Hematopoietic multipotent progenitor cell (in vitro differentiated cells): ENCODE measurements around the gene DCTN2. TPM values are rescaled to one million over a fixed set of nuclear protein-coding genes. Genes with fewer than 3 reads are reported as not detected.

Source experiments
- DNase-seq, 3 donors: peaks; one replicate each; pipeline ENCODE4 v3.0.0-alpha.2; 2011 to 2015; ENCODE audit warnings: low read depth in 2 of 3, low spot score in 2 of 3
- total RNA-seq: library from RNA; depleted of rRNA; stranded (reverse); fragments of >200 nt; gene quantifications from one replicate; pipeline ENCODE4 v1.2.3, GENCODE V29; 2012

Gene DCTN2
- total RNA-seq, 1 donor: 117 TPM

DNA sequence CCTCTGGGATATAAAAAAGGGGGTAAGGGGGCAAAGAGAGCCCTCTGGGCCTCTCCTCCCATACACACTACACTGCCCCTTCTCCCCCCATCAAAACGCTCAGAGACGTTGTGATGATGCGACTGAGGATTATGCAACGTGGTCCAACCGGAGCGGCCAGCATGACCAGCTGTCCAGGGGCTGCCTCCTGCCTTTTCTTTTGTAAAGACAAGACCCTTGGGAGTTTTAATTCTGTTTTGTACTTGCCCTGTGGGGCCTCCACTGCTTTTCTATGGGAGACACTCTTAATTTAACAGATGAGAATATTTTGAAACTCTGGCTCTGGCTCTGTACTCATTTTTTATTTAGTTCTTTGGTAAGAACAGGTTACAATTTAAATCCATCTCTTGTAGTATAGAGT, 17.2 kb downstream of the DCTN2 start:
- no peak for DNase-seq

DNA sequence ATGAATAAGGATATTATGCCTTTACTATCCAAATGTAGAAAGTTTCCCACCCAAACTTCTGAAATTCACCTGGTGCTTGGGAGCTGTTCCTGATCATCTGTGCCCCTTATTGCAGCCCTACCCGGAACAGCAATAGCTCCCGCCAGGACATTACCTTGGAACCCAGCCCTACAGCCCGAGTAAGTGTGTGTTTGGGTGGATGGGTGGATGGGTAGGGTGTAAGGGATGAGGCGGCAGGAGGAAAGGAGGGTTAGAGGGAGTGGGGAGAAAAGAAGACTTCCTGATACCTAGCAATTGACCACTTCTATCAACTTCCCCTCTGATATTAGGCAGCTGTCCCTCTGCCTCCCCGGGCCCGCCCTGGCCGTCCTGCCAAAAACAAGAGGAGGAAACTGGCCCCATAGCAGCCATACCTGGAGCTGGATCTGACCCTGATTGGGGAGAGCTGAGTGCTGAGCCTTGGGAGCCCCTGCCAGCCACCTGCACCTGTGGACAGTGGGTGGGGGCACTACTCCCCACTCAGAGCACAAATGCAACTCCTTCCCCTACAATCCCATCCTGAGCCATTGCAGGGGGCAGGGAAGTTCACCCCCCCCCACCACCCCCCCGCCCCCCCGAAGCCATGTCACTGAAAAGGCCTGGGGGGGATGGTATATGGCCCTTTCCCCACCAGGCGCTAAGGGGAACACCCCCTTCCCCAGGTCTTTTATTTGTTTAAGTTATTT, 18.0 kb downstream of the DCTN2 start:
- no peak for DNase-seq

DNA sequence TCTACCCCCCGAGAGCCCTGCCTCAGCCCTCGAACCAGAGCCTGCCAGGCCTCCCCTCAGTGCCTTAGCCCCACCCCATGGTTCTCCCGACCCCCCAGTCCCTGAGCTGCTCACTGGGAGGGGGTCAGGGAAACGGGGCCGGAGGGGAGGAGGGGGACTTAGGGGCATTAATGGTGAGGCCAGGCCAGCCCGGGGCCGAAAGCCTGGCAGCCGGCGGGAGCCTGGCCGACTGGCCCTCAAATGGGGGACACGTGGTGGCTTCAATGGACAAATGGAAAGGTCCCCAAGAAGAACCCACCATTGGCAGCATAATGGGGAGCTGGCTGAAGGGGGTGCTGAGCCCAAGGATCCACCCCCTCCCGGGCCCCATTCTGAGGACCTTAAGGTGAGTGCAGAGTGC, 18.8 kb downstream of the DCTN2 start:
- DNase-seq: no peak

DNA sequence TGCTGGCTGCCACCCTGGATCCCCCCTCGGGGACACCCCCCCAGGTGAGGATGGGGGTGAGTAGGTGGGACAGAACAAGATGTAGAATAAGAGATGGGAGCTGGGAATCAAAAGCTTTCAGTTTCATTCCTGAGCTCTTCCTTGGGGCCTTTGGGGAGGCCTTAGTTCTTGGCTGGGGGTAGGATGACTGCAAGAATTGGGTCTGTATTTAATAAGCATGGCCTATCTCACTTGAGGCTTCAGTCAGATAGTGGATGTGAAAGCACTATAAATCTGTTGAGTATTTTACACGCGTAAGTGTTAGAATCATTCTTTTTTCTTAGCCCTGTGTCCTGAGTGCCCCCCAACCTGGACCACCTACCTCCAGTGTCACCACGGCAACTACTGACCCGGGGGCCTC, 19.8 kb downstream of the DCTN2 start:
- no peak for DNase-seq

DNA sequence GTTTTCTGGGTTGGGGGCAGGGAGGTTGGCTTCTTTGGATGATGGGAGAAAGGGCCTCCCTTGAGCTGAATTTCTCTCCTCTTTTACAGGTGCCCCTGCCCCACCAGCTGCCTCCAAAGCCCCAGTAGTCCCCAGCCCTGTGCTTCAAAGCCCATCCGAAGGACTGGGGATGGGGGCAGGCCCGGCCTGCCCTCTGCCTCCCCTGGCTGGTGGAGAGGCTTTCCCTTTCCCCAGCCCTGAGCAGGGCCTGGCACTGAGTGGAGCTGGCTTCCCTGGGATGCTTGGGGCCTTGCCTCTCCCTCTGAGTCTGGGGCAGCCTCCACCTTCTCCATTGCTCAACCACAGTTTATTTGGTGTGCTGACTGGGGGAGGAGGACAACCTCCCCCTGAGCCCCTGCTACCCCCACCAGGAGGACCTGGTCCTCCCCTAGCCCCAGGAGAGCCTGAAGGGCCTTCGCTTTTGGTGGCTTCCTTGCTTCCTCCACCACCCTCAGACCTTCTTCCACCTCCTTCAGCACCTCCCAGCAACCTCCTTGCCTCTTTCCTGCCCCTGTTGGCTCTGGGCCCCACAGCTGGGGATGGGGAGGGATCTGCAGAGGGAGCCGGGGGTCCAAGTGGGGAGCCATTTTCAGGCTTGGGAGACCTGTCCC, 20.4 kb downstream of the DCTN2 start:
- DNase-seq: no peak

DNA sequence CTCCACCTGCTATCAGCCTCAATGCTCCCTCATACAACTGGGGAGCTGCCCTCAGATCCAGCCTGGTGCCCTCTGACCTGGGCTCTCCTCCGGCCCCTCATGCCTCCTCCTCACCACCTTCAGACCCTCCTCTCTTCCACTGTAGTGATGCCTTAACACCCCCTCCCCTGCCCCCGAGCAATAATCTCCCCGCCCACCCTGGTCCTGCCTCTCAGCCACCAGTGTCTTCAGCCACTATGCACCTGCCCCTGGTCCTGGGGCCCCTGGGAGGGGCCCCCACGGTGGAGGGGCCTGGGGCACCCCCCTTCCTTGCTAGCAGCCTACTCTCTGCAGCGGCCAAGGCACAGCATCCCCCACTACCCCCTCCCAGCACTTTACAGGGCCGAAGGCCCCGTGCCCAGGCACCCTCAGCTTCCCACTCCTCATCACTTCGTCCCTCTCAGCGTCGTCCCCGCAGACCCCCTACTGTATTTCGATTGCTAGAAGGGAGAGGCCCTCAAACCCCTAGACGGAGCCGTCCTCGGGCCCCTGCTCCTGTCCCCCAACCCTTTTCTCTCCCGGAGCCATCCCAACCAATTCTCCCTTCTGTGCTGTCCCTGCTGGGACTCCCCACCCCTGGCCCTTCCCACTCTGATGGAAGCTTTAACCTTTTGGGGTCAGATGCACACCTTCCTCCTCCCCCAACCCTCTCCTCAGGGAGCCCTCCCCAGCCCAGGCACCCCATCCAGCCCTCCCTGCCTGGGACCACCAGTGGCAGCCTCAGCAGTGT, 21.2 kb downstream of the DCTN2 start:
- no peak for DNase-seq

DNA sequence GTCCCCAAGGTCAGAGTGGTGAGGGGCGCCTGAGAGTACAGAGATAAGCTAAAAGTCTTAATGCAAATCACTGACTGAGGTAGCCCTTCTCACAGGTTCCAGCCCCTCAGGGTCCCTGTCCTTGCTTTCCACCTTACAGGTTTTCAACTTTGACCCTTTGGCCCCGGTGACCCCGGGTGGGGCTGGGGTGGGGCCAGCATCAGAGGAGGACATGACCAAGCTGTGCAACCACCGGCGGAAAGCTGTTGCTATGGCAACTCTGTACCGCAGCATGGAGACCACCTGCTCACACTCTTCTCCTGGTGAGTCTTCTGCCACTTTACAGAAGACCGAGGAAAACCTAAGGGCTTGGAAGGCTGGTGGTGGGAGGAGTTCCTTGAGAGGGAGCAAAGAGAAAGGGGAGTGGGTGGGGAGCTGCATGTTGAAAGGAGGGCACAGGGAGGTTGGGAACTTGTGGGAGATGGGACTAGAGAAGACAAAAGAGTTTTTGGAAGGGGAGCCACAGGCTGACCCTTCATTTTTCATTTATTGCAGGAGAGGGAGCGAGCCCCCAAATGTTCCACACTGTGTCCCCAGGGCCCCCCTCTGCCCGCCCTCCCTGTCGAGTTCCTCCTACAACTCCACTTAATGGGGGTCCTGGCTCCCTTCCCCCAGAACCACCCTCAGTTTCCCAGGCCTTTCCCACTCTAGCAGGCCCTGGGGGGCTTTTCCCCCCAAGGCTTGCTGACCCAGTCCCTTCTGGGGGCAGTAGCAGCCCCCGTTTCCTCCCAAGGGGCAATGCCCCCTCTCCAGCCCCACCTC, 22.0 kb downstream of the DCTN2 start:
- DNase-seq: no peak

DNA sequence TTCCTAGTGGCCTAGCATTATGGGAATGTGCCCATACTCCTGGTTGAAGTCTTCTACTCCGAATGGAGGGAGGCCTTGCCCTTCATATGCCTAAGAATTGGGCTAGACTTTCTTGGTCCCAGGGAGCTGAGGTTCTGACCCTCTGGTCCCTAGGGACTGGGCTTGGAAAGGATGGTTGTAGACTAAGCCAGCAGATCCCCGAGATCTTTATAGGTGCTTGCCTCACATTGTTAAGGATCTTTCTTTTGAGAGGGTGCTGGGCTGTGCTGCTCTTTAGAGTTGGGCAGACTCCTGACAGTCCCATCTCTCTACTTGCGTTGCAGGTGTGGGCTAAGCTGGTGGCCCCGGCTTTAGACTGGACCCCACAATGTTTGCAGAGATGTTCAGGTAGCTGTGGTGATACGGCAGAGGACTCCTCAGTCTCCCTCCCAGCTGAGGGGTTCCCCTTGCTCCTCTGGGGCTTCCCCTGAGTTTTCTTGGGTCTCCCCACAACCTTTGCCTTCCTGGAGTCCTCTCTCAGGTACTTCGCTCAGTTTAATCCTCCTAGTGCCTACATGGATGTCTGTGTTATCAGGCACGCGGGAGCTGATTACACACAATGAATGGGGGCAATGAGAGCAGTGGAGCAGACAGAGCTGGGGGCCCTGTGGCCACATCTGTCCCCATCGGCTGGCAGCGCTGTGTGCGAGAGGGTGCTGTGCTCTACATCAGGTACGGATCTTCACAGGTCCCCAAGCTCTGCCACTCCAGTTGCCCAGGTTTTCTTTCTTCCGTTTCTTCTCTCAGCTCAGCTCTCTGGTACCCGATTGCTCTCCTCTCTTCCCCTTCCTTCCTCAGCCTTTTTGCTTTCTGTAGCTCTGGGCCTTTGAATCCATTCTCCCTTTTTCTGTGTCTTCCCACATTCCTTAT, 23.0 kb downstream of the DCTN2 start:
- DNase-seq: no peak

DNA sequence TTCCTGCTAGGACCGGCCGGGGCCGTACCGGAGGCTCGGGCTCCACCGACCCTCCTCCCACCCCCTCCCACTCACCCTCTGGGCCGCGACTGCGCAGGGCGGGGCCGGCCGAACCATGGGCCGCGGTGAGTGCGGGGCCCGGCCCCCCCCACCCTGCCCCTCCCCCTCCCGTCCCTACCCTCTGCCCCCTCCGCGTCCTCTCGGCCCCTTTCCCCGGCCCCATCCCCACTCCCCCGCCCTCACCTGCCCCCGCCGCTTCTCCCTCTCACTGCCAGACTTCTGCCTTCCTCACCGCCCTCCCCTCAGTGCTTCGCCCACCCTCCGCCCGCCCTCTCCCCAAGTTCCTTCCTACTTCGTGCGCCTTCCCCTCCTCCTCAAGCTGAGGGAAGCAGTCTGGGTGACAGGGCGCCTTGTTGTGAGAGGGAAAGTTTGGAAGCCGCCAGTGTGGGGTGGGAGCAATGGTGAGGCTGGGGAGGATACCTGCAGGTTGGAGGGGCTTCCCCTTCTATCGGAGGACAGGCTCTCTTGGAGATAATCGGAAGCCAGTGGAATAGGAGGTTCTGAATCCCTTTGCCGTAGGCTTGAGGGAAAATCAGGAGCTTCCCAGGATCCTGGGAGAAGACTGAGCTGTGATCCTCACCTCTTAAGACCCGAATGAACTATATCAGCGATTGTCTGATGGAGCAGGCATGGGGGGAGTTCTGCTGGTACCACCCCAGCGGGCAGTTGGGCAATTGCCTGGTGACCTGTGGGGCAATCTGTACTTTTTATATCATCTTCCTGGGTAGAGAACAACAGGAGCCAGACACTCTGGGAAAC, 23.9 kb downstream of the DCTN2 start:
- peak in 2 of 3 donors; percentile 89 to 91 for DNase-seq

DNA sequence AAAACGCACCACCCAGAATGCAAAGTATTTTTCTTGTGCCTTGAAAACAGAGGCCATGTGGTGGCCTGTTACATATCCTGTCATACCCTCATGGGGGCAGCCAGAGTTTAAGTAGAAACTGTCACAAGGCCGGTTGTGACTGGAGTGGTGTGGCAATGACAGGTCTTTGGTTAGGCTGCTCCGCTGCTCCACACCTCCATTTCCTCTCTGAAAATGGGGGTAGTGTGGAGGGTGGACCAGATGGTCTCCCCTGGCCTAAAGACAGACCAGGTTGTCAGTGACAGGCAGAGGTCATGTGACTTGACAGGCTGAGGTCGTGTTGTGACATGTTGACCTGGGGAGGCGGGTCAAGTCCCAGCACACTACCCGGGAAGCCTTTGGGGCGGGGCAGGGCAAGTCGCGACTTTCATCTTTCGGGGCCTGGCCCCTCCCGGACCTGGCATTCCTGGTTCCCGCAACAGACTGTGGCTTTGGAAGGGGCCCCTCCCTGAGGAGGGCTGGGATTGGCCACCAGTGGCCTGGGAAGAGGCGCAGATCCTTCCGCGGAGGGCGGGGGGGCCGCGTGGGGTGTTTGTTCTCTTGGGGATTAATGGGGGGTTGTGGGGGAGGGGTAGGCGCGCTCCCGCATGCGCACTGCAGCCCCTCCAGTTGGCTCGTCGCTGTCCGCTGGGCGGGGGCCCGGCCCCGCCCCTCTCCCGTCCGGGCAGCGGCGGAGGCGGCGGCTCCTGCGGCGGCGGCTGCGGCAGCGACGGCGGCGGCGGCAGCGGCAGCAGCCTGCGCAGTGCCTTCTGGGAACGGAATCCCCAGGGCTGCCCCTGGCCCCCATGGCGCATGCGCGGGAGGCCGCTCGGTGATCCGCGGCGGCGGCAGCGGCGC, 24.7 kb downstream of the DCTN2 start, which contains the start of gene MBD6:
Gene MBD6 (plus strand): TSS at position 814 of the 876 bp plus-strand sequence. CDS start 1,480 bp downstream, outside the sequence.
- peak; percentile 84 to 93 (median 92) for DNase-seq

DNA sequence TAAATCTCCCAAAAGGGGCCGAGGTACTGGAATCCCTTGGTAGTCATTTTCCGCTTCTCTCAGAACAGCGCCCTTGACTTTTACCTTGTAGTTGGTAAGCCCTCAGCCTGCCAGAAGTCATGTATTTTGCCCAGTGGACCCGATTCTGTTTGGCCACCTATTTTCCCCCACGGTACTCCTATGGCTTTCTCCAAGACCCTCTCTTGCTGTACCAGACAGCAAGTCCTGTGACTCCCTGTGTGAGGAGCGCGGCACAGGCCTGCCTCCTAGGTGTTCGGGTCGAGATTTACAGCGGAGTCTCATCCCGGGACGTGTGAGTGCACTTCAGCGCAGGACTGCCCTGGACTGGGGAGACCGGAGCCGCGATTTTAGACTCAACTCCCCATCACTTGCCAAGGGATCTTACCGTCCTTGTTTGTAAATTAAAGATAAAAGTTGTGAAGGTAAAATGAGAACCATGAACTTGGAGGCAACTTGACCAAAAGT, 25.4 kb downstream of the DCTN2 start:
- peak in 1 of 3 donors; percentile 33 for DNase-seq

DNA sequence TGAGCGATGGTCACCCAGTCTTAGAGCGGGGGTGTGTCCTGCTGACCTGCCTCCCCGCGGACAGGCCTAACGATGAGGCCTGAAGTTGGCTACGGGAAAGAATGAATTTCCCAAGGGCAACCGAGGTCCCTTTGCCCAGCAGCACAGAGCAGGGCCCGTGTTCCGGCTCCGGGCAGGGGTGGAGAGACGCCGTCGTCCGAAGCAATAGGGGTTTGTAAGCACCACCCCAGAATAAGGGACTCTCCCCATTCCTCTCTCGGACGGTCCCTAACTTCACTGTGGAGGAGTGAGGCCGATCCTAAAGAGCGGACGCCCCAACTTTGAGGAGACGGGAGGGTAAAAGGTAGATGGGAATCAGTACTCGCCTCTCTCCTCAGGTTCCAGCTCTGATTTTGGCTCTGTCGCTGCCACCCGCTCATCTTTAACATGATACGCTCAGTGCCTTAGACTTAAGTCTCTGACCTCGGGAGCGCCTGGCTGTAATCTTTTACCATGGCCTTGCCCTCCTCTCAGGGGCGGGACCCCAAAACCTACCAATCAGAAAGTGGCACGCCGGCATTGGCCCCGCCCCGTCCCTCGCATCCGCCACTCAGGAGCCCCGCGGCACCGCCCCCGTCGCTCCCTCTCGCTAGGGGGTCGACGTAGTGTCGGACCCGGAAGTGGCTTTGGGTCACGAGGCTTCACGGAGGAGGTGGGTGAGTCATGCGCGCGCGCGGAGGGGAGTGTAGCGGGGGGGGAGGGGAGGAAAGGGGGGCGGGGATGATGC, 26.8 kb downstream of the DCTN2 start, which contains the start of gene DDIT3:
Gene DDIT3 (minus strand): TSS at position 462 of the 766 bp plus-strand sequence. CDS start 3,108 bp downstream, outside the sequence.
- DNase-seq: peak; percentile 96 to 100 (median 99)

DNA sequence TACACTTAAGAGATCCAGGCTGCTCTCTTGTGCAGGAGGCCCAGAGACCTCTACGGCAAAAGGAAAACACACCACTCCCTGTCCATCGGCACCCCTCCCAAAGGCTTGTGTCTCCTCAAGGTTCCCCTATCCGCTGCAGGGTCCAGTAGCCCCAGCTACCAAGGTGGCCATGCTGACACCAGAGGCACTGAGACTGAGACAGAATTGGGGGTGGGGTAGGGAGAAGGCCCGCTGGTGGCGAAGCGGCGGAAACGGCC, 27.3 kb downstream of the DCTN2 start:
- DNase-seq: peak in 1 of 3 donors; percentile 27

DNA sequence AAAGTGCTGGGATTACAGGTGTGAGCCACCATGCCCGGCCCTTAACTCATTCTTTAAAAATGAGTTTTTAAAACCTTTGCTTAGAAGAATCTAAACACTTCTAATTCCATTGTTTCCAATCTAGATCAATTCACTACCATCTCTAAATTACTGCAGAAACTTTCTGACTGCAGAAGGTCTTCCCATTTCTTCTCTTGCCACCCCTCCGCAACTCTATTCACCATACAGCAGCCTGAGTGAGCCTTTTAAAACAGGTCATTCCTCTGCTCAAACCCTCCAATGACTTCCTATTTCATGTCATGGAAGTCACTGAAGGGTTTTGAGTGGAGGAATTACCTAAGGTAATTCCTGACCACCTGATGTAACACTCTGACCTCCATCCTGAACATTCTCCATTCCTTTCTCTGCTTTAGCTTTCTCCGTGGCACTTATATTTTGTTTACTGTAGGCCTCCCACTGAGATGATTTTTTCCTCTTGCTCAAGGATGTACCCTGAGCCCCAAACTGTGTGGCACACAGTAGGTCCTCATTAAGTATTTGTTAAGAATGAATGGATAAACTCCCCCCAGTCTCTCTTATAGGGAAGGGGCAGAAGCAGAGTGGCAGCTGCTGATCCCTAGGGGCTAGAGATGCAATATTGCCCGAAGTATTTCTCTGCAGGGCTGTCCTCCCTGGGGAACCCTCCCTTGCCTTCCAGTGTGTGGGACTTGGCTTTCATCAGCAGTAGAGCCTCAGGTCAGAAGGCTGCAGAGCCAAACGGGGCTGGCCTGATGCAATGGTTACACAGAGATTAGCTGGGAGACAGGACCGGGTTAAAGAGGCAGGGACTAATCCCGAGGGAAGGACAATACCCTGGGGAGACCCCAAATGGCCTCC, 27.8 kb downstream of the DCTN2 start:
- no peak for DNase-seq

DNA sequence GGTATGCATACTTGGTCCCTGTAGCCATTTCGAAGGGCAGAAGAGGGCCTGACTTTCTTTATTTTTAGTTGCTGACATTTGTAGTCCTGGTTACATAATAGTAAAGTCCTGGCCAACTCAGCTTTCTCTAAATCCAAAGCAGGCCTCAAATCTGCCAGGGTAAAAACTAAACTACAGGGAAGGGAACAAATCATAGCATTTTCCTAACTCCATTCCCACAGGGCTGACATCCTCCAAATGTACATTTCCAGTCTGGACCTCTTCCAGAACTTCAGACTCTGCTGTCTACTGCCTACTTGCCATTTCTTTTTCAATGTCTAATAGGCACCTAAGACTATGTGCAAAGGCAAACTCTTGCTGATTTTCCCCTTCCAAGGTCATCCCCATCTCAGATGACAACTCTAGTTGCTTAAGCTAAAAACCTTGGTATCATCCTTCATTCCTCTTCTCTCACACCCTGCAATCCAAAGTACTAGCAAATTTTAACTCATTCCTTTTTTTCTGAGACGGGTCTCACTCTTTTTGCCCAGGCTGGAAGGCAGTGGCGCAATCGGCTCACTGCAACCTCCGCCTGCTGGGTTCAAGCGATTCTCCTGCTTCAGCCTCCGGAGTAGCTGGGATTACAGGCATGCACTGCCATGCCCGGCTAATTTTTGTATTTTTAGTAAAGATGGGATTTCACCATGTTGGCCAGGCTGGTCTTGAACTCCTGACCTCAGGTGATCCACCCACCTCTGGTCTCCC, 28.6 kb downstream of the DCTN2 start:
- no peak for DNase-seq
